ENCODE data around the gene RALGPS1.

DNA sequence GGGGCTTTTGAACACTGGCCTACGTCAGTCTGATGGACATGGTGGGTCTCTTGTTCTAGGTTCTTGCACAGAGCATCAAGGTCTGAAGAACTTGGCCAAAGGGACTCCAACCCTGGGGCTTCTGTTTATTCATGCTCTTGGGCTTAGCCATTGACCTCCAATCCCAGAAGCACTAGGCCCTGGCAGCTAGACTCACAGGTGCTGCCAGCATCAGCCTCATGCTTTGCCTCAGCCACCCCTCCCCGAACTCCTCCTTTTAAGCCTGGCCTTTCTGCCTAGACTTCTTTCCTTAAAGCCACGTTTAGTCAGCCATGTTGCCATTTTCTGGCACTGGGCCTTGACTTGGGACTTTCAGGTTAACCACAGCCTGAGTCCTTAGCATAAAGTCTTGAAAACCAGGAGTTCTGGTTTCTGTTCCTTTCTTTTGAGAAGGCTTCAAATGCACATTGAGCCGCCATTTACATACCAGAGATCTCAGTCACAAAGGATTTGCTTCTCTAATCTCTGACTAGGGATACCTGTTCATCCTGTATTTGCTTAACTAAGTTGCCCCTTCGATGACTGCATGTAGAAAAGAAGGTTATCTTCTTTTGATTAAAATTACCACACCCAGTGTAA lies 153.1 kb downstream of the RALGPS1 start:
- TF ChIP-seq E2F1 (CRISPR knock-in tag; IDR thresholded peaks at IDR 0.05) (no peak), MYBL2 (CRISPR knock-in tag; IDR thresholded peaks at IDR 0.05) (no peak), CTCF (IDR thresholded peaks at IDR 0.05) (no peak), NR3C1 (CRISPR knock-in tag; conservative IDR thresholded peaks at IDR 0.05; ENCODE audit: low read depth) (no peak), GABPB1 (CRISPR knock-in tag; IDR thresholded peaks at IDR 0.05) (no peak)
- TF ChIP-seq, protein P1, sequence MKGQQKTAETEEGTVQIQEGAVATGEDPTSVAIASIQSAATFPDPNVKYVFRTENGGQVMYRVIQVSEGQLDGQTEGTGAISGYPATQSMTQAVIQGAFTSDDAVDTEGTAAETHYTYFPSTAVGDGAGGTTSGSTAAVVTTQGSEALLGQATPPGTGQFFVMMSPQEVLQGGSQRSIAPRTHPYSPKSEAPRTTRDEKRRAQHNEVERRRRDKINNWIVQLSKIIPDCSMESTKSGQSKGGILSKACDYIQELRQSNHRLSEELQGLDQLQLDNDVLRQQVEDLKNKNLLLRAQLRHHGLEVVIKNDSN (CRISPR knock-in tag; IDR thresholded peaks at IDR 0.05), result no peak
- TF ChIP-seq, protein P2, sequence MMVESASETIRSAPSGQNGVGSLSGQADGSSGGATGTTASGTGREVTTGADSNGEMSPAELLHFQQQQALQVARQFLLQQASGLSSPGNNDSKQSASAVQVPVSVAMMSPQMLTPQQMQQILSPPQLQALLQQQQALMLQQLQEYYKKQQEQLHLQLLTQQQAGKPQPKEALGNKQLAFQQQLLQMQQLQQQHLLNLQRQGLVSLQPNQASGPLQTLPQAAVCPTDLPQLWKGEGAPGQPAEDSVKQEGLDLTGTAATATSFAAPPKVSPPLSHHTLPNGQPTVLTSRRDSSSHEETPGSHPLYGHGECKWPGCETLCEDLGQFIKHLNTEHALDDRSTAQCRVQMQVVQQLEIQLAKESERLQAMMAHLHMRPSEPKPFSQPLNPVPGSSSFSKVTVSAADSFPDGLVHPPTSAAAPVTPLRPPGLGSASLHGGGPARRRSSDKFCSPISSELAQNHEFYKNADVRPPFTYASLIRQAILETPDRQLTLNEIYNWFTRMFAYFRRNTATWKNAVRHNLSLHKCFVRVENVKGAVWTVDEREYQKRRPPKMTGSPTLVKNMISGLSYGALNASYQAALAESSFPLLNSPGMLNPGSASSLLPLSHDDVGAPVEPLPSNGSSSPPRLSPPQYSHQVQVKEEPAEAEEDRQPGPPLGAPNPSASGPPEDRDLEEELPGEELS (CRISPR knock-in tag; IDR thresholded peaks at IDR 0.05), result no peak
- TF ChIP-seq, protein P3, sequence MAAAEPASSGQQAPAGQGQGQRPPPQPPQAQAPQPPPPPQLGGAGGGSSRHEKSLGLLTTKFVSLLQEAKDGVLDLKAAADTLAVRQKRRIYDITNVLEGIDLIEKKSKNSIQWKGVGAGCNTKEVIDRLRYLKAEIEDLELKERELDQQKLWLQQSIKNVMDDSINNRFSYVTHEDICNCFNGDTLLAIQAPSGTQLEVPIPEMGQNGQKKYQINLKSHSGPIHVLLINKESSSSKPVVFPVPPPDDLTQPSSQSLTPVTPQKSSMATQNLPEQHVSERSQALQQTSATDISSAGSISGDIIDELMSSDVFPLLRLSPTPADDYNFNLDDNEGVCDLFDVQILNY (CRISPR knock-in tag; IDR thresholded peaks at IDR 0.05), result no peak
- TF ChIP-seq, protein P4, sequence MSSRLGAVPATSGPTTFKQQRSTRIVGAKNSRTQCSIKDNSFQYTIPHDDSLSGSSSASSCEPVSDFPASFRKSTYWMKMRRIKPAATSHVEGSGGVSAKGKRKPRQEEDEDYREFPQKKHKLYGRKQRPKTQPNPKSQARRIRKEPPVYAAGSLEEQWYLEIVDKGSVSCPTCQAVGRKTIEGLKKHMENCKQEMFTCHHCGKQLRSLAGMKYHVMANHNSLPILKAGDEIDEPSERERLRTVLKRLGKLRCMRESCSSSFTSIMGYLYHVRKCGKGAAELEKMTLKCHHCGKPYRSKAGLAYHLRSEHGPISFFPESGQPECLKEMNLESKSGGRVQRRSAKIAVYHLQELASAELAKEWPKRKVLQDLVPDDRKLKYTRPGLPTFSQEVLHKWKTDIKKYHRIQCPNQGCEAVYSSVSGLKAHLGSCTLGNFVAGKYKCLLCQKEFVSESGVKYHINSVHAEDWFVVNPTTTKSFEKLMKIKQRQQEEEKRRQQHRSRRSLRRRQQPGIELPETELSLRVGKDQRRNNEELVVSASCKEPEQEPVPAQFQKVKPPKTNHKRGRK (CRISPR knock-in tag; IDR thresholded peaks at IDR 0.05; ENCODE audit: borderline replicate concordance), result no peak
